OCI-LY1 (cell line): Measurements from ENCODE around the gene SIN3A.

Experiments used
- EZH2 ChIP-seq: fragments of 200-600 bp; sonication (generic), shearing (Covaris generic); IDR thresholded peaks from 2 replicates; pipeline ENCODE4 v1.8.0; 2017; ENCODE audit warnings: borderline replicate concordance, mixed run types, mild to moderate bottlenecking, antibody characterized with exemption, low read length, moderate library complexity, mixed read lengths
- TF ChIP-seq, protein P1 (sequence below): fragments of 200-600 bp; sonication (generic), shearing (Covaris generic); IDR thresholded peaks from 2 replicates; pipeline ENCODE4 v1.5.1; 2017; ENCODE audit warnings: mild to moderate bottlenecking, antibody characterized with exemption, low read length, moderate library complexity, mixed read lengths

DNA sequence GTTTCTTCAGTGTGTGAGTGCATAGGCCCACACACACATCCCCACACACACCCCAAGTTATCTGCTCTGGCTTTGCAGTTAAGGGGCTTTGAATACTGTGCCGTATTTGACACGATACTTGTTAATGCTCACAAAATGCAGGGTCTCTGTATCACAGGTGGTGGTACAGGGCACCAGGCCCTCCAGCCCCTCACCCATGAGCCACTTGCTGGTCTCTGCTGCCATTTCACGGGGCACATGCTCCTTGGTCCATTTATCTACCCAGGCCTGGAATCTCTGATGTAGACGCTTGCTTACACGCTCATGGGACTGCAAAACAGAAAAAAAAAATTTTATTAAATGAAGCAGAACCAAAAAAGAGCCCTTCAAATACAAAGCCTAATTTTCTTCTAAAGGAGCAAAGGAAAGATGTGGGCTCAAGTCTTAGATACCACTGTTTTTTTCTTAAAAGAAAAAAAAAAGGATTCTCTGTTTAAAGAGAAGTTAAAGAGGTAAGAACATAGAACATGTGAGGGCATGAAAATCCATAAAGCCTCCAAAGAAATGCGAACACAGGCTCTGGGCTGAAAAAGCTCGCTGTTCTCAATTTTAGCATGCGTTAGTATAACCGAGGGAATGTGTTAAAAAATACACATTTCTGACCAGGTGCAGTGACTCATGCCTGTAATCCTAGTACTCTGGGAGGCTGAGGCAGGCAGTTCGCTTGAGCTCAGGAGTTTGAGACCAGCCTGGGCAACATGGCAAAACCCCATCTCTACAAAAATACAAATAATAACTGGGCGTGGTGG, 79.4 kb downstream of the SIN3A start:
- TF ChIP-seq, protein P1, sequence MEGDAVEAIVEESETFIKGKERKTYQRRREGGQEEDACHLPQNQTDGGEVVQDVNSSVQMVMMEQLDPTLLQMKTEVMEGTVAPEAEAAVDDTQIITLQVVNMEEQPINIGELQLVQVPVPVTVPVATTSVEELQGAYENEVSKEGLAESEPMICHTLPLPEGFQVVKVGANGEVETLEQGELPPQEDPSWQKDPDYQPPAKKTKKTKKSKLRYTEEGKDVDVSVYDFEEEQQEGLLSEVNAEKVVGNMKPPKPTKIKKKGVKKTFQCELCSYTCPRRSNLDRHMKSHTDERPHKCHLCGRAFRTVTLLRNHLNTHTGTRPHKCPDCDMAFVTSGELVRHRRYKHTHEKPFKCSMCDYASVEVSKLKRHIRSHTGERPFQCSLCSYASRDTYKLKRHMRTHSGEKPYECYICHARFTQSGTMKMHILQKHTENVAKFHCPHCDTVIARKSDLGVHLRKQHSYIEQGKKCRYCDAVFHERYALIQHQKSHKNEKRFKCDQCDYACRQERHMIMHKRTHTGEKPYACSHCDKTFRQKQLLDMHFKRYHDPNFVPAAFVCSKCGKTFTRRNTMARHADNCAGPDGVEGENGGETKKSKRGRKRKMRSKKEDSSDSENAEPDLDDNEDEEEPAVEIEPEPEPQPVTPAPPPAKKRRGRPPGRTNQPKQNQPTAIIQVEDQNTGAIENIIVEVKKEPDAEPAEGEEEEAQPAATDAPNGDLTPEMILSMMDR = no peak
- TF ChIP-seq EZH2 = no peak
